BLaER1 (cell line): ENCODE measurements around the gene SORL1.

ENCODE experiments used
- H3K27ac ChIP-seq: shearing (Covaris generic); formaldehyde crosslinking; 2 replicates; pipeline ENCODE4 v1.8.1; 2022
- H3K27me3 ChIP-seq: shearing (Covaris generic); formaldehyde crosslinking; 2 replicates; pipeline ENCODE4 v1.8.1; 2022
- H3K36me3 ChIP-seq: shearing (Covaris generic); formaldehyde crosslinking; 2 replicates; pipeline ENCODE4 v1.8.1; 2022
- H3K4me1 ChIP-seq: shearing (Covaris generic); formaldehyde crosslinking; 2 replicates; pipeline ENCODE4 v1.8.1; 2022
- H3K4me2 ChIP-seq: shearing (Covaris generic); formaldehyde crosslinking; 2 replicates; pipeline ENCODE4 v1.8.1; 2022
- H3K4me3 ChIP-seq: shearing (Covaris generic); formaldehyde crosslinking; 2 replicates; pipeline ENCODE4 v1.8.1; 2022
- H3K9ac ChIP-seq: shearing (Covaris generic); formaldehyde crosslinking; 2 replicates; pipeline ENCODE4 v1.8.1; 2022
- H3K9me3 ChIP-seq: shearing (Covaris generic); formaldehyde crosslinking; 2 replicates; pipeline ENCODE4 v1.8.1; 2022
- H4K20me1 ChIP-seq: shearing (Covaris generic); formaldehyde crosslinking; 2 replicates; pipeline ENCODE4 v1.8.1; 2022
- Cebpa-rat ChIP-seq: shearing (Covaris generic); IDR thresholded peaks from 2 replicates; pipeline ENCODE4 v1.8.1; 2022

The SORL1 gene

DNA sequence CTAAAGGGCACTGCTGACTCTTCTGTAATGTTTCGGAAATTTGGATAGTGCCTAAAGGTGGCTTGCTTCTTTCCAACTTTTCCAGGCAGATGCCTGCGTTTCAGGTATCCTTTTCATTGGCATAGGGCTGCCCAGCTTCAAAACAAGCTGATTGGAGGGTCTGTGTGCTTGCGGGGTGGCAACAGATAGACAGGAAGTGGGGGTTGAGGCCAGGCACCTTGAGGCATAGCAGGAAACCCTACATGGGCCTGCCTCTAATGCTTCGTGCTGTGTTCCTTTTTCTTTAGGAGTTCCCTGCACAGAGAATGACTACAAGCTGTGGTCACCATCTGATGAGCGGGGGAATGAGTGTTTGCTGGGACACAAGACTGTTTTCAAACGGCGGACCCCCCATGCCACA, 92.8 kb downstream of the SORL1 start:
- H3K36me3 ChIP-seq = peaks cover 54% of the 10 kb centered on the region
- peaks cover 9% of the 10 kb centered on the region for H3K4me1 ChIP-seq
- H3K4me3 ChIP-seq = no peak overlapping the region
- H3K27ac ChIP-seq = no peak overlapping the region
- H4K20me1 ChIP-seq = no peaks in the 10 kb centered on the region
- H3K9ac ChIP-seq = no peak overlapping the region
- H3K27me3 ChIP-seq = no peaks in the 10 kb centered on the region
- TF ChIP-seq Cebpa-rat = no peak
- peak overlapping the region; percentile 4; the same call in 1 of the 2 replicates for H3K4me2 ChIP-seq
- peaks cover 8% of the 10 kb centered on the region for H3K9me3 ChIP-seq

DNA sequence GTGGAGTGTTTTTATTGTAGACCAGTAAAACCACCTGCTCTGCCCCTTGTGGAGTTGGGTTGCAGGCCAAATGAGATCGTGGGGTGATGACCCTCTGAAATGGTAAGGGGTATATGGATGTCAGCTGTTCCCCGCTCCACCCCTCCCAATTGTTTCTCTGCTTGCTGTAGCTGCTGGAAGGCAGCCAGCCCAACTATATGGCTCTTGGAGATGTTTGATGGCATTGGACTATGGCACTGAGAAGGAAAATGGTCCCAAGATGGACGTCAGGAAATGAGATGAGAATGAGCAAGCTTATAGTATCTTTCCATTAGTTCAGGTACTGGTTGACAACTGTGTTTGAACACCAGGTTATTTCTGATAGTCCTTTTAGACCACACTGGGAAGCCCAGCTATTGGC, 95.5 kb downstream of the SORL1 start:
- Histone ChIP-seq H3K27ac (no peak overlapping the region), H3K36me3 (peaks cover 63% of the 10 kb centered on the region), H3K4me1 (peaks cover 9% of the 10 kb centered on the region), H3K9me3 (peaks cover 4% of the 10 kb centered on the region; the same call in 1 of the 2 replicates), H3K4me2 (no peak overlapping the region), H3K4me3 (no peak overlapping the region), H4K20me1 (no peaks in the 10 kb centered on the region), H3K9ac (no peak overlapping the region), H3K27me3 (no peaks in the 10 kb centered on the region)
- no peak for TF ChIP-seq Cebpa-rat

DNA sequence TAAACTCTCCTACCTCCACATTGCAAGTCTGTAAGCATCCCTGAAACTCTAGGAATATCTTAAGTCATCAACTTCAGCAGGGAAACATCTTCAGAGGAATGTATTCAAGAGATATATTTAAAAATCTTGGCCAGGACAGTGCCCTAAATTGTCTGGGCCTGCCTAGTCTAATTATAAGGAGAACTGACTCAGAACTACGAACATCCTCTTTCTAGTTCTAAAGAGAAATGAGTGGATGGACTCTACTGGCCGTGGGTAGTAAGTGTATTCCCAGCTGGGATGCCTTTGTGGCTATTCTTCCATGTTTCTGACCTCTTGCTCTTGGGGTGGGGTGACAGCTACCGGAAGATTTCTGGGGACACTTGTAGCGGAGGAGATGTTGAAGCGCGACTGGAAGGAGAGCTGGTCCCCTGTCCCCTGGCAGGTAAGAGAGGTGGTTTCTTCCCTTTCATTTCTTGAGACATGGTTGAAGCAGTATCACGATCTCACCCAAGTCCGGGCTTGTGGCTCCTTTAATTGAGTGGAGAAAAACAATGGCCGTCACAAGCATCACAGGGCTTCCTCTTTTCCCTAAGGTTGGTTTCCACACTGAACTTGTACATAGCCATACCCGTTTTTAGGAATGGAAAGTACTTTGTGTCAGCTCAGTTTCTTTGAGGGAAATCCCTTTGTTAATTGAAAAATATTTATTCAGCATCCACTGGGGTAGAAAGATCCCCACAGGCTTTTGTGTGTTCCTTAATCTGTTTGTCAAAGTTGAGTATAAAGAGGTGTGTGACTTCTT, 98.3 kb downstream of the SORL1 start:
- Histone ChIP-seq H3K27me3 (no peaks in the 10 kb centered on the region), H3K36me3 (peaks cover 59% of the 10 kb centered on the region)

DNA sequence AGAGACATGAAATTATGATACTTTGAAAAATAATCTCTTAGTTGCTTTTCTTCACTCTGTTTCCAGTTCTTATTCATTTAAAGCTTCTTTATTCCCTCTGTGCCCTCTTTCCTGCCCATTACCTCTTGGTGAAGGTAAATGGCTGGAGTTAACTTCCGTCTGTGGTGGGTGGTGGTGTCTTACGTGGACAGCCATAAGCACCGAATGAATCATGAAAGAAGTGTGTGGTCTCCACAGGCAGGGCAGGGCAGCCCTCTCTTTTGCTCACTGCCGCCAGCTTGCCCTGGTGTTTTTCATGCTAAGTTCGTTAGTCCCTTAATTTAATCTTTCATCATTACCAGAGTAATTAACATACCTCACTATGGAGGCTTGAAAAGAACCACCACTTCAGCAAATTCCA, 99.3 kb downstream of the SORL1 start:
- Histone ChIP-seq H3K4me2 (no peak overlapping the region), H3K9ac (no peak overlapping the region), H3K27me3 (no peaks in the 10 kb centered on the region), H3K36me3 (peaks cover 49% of the 10 kb centered on the region), H3K4me3 (no peak overlapping the region), H3K27ac (no peak overlapping the region), H3K9me3 (no peaks in the 10 kb centered on the region), H4K20me1 (no peaks in the 10 kb centered on the region), H3K4me1 (no peaks in the 10 kb centered on the region)
- no peak for TF ChIP-seq Cebpa-rat

More for the DNA sequence above, 98.3 kb downstream of the SORL1 start:
- H3K9ac ChIP-seq = no peak overlapping the region
- H3K4me1 ChIP-seq = no peaks in the 10 kb centered on the region
- TF ChIP-seq Cebpa-rat = no peak
- H3K4me3 ChIP-seq = no peak overlapping the region
- H3K9me3 ChIP-seq = no peaks in the 10 kb centered on the region
- no peaks in the 10 kb centered on the region for H4K20me1 ChIP-seq
- no peak overlapping the region for H3K27ac ChIP-seq
- no peak overlapping the region for H3K4me2 ChIP-seq

DNA sequence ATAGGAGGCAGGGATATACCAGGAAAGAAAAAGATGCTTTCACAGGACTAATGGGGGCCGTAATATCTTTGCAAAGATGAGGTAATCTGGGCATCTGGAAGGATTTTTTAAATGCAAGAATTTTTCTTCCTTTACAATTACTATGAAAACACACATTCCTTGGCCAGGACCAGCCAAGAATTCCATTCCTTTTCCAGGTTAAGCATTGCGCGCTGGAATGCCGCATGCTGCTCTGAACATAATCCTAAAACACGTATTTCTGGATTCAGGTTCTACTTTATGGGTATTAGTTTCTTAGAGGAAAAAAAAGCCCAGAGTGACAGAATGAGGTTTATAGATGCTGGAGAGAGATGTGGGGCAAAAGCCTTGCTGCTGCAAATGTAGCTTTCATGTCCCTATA, 100.0 kb downstream of the SORL1 start:
- no peak overlapping the region for H3K4me3 ChIP-seq
- no peak for TF ChIP-seq Cebpa-rat
- H3K27ac ChIP-seq = no peak overlapping the region
- H4K20me1 ChIP-seq = no peaks in the 10 kb centered on the region
- H3K9me3 ChIP-seq = no peaks in the 10 kb centered on the region
- peaks cover 46% of the 10 kb centered on the region for H3K36me3 ChIP-seq
- no peak overlapping the region for H3K9ac ChIP-seq
- peaks cover 5% of the 10 kb centered on the region for H3K4me1 ChIP-seq
- no peak overlapping the region for H3K4me2 ChIP-seq
- H3K27me3 ChIP-seq = no peaks in the 10 kb centered on the region

DNA sequence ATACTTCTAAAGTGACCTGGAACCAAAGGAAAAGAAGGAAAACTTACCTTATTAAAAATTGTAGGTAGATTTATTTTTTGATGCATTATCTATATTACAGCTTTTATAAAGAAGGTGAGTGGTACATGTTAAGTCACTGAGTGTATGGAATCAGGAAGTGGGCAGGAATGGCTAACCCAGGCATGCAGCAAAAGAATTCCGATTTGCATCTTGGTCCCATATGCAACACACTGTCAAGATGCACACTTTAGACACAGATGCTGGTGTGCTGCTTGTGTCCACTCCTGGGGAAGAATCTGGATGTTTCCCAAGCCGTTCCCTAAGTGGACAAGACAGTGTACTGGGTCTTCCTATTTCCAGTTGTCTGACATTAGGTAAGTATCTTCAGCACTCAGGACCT, 100.5 kb downstream of the SORL1 start:
- H3K27me3 ChIP-seq = no peaks in the 10 kb centered on the region
- no peak overlapping the region for H3K9ac ChIP-seq
- H3K4me3 ChIP-seq = no peak overlapping the region
- no peaks in the 10 kb centered on the region for H3K9me3 ChIP-seq
- no peaks in the 10 kb centered on the region for H4K20me1 ChIP-seq
- no peak overlapping the region for H3K4me2 ChIP-seq
- TF ChIP-seq Cebpa-rat = no peak
- H3K4me1 ChIP-seq = peaks cover 10% of the 10 kb centered on the region
- no peak overlapping the region for H3K27ac ChIP-seq
- peaks cover 41% of the 10 kb centered on the region for H3K36me3 ChIP-seq

DNA sequence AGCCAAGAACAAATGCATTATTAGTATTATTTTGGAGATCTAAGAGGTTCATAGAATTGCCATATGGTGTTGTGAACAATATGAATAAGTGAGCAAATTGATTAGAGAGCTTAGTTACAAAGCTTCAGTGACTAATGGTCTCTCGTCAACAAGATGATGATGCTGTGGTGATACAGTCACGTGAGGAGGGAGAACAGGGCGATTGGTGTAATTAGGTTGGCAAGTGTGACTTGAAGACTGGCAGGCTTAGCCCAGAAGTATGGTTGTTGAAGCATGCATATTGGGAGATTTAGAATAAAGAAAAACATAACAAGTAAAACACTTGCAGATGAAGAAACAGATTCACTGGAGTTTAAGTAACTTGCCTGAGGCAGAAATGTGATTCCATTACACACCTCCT, 101.3 kb downstream of the SORL1 start:
- no peaks in the 10 kb centered on the region for H3K27me3 ChIP-seq
- H4K20me1 ChIP-seq = no peaks in the 10 kb centered on the region
- H3K9ac ChIP-seq = no peak overlapping the region
- H3K27ac ChIP-seq = no peak overlapping the region
- peaks cover 36% of the 10 kb centered on the region for H3K36me3 ChIP-seq
- no peak overlapping the region for H3K4me2 ChIP-seq
- TF ChIP-seq Cebpa-rat = no peak
- no peak overlapping the region for H3K4me3 ChIP-seq
- H3K9me3 ChIP-seq = no peaks in the 10 kb centered on the region
- H3K4me1 ChIP-seq = peaks cover 13% of the 10 kb centered on the region

DNA sequence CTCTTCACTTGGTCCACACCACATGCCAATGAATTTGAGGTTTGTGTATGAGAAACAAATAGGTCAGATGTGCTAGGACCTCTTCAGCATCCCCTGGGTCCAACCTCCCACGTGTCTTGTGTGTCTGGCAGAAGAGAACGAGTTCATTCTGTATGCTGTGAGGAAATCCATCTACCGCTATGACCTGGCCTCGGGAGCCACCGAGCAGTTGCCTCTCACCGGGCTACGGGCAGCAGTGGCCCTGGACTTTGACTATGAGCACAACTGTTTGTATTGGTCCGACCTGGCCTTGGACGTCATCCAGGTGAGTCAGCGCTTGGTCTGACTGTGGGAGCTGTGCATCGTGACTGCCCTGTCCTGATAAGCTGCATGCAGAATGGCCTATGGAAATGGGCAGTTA, 101.7 kb downstream of the SORL1 start:
- Histone ChIP-seq H3K4me3 (no peak overlapping the region), H3K36me3 (peaks cover 40% of the 10 kb centered on the region), H3K4me2 (no peak overlapping the region), H3K4me1 (peaks cover 13% of the 10 kb centered on the region), H3K27me3 (no peaks in the 10 kb centered on the region), H3K9me3 (no peaks in the 10 kb centered on the region), H3K9ac (no peak overlapping the region), H3K27ac (no peak overlapping the region), H4K20me1 (no peaks in the 10 kb centered on the region)
- no peak for TF ChIP-seq Cebpa-rat

DNA sequence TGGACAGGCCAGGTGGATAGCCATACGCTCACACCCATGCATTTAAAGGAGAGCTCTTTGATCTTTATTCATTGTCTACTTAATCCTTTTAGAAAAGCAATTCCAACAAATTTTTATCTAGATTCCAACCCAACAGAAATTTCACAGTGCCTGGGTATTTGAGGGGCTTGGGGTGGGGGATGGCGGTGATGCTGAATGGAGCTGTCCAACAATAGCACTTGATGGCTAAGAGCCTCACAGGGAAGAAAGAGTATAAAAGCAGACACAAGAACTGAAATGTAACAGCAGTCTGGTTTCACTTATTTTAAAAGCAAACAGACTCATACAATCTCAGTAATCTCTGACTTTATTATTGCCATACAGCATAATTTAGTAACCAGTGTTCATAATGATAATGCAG, 102.4 kb downstream of the SORL1 start:
- no peak overlapping the region for H3K27ac ChIP-seq
- no peaks in the 10 kb centered on the region for H4K20me1 ChIP-seq
- H3K9me3 ChIP-seq = no peaks in the 10 kb centered on the region
- TF ChIP-seq Cebpa-rat = no peak
- H3K4me3 ChIP-seq = no peak overlapping the region
- H3K36me3 ChIP-seq = peaks cover 48% of the 10 kb centered on the region
- H3K4me1 ChIP-seq = peaks cover 13% of the 10 kb centered on the region
- H3K27me3 ChIP-seq = no peaks in the 10 kb centered on the region
- H3K9ac ChIP-seq = no peak overlapping the region
- H3K4me2 ChIP-seq = no peak overlapping the region

DNA sequence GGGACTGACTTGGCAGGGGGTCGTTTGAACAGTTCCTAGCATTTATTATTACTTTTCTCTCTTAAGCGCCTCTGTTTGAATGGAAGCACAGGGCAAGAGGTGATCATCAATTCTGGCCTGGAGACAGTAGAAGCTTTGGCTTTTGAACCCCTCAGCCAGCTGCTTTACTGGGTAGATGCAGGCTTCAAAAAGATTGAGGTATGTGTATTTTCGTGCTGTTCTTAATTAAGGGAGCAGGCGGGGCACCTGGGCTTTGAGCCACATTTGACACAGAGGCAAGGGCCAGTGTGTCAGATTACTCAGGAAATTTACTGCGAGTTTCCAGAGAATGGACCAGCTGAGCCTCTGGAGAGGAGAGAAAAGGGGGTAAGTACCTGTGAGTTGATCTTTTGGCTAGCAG, 103.0 kb downstream of the SORL1 start:
- Histone ChIP-seq H3K9me3 (no peaks in the 10 kb centered on the region), H4K20me1 (no peaks in the 10 kb centered on the region), H3K36me3 (peaks cover 49% of the 10 kb centered on the region), H3K4me2 (no peak overlapping the region), H3K27me3 (no peaks in the 10 kb centered on the region), H3K4me1 (peaks cover 13% of the 10 kb centered on the region), H3K9ac (no peak overlapping the region), H3K27ac (no peak overlapping the region), H3K4me3 (no peak overlapping the region)
- no peak for TF ChIP-seq Cebpa-rat

DNA sequence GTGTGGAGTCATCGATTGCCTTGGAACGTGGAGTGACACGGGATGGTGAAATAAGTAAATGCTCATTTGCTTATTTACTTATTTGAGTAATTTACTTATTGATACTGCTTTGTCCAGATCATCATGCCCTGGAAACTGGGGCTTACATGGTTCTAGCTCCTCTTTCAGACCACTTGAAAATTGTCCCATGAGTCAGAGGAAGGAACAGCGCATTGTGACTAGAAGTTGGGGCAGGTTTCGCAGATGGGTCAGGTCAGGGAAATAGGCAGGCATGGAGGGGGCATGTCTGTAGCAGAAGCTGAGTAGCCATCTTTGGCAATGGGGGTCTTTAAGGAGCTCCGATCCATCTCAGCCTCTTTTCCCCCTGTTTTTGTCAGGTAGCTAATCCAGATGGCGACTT, 104.8 kb downstream of the SORL1 start:
- no peak for TF ChIP-seq Cebpa-rat
- Histone ChIP-seq H3K36me3 (peaks cover 56% of the 10 kb centered on the region), H3K4me1 (peaks cover 13% of the 10 kb centered on the region)

More for the DNA sequence above, 104.8 kb downstream of the SORL1 start:
- H4K20me1 ChIP-seq = no peaks in the 10 kb centered on the region
- H3K4me2 ChIP-seq = peak overlapping the region; percentile 41
- H3K9me3 ChIP-seq = no peaks in the 10 kb centered on the region
- no peaks in the 10 kb centered on the region for H3K27me3 ChIP-seq
- H3K4me3 ChIP-seq = no peak overlapping the region
- H3K9ac ChIP-seq = no peak overlapping the region
- no peak overlapping the region for H3K27ac ChIP-seq
